Measurements from ENCODE around the gene LTC4S. TPM values are rescaled to one million over a fixed set of nuclear protein-coding genes. Genes with fewer than 3 reads are reported as not detected.

LTC4S gene
- total and polyA plus RNA-seq, 9 of the 15 experiments (the other 6 are each of a cell fraction or from before 2014, with no cell fraction given): 0.17 to 0.77 (median 0.75) TPM; not detected in 6

- TF ChIP-seq ELK1 (CRISPR knock-in tag; IDR thresholded peaks at IDR 0.05) (no peak), SAFB (IDR thresholded peaks at IDR 0.05; ENCODE audit: borderline replicate concordance, low read depth, low read length) (0 out of 2 replicates have a peak, but pooled peaks have one; percentile 35), ZNF764 (CRISPR knock-in tag; IDR thresholded peaks at IDR 0.05; ENCODE audit: low read depth) (no peak), SIRT6 (IDR thresholded peaks at IDR 0.05; ENCODE audit: low read depth, low read length) (no peak), NFIC (IDR thresholded peaks at IDR 0.05) (peak; percentile 86), CHD4 (IDR thresholded peaks at IDR 0.05; ENCODE audit: insufficient read depth, insufficient replicate concordance, low read depth, low read length, poor library complexity, severe bottlenecking) (no peak), ATF2 (CRISPR knock-in tag; IDR thresholded peaks at IDR 0.05) (peak; percentile 71; the same call in 1 of the 2 replicates), ZFP91 (CRISPR knock-in tag; IDR thresholded peaks at IDR 0.05) (no peak), TCF3 (CRISPR knock-in tag; IDR thresholded peaks at IDR 0.05) (peak; percentile 34), EZH2 (IDR thresholded peaks at IDR 0.05; ENCODE audit: borderline replicate concordance, low read depth, low read length) (no peak), FOSL1 (tag; conservative IDR thresholded peaks at IDR 0.05) (peak; percentile 10; the same call in 1 of the 2 replicates), HDGF (IDR thresholded peaks at IDR 0.05) (0 out of 2 replicates have a peak, but pooled peaks have one; percentile 57), RAD21 (CRISPR knock-in tag; conservative IDR thresholded peaks at IDR 0.05 in 1 of 2, IDR thresholded peaks at IDR 0.05 in 1 of 2) (peak in 1 of 2 experiments; percentile 22; a peak in 1 of 4 replicates), ZBTB8A (IDR thresholded peaks at IDR 0.05; ENCODE audit: partially characterized antibody) (no peak), ZNF696 (CRISPR knock-in tag; conservative IDR thresholded peaks at IDR 0.05) (no peak), ZBTB17 (CRISPR knock-in tag; IDR thresholded peaks at IDR 0.05) (no peak), SOX6 (IDR thresholded peaks at IDR 0.05) (no peak), CXXC5 (CRISPR knock-in tag; IDR thresholded peaks at IDR 0.05) (peak; percentile 74; the same call in 1 of the 2 replicates), ATF4 (CRISPR knock-in tag; IDR thresholded peaks at IDR 0.05) (0 out of 2 replicates have a peak, but pooled peaks have one; percentile 25), ZNF740 (CRISPR knock-in tag; IDR thresholded peaks at IDR 0.05) (0 out of 2 replicates have a peak, but pooled peaks have one; percentile 2), ZNF740 (tag; IDR thresholded peaks at IDR 0.05) (no peak)
These were observed 26.9 kb downstream of the LTC4S start, which contains the start of gene SQSTM1 (continued) for GRCh38 chr5:179820483-179821297.

Measured in K562 (cell line).